GM19324 (cell line): ENCODE results near the gene NUP43.
A peak's percentile ranks its signal among the peaks of the same experiment; 100 is the strongest.
"Not testable (repeated sequence)": the region's sequence is repeated elsewhere in the genome, so short reads cannot be mapped to it uniquely, and the experiment has no call there.

ENCODE experiments used
- ATAC-seq: cut with Tn5 transposase; IDR thresholded peaks from one replicate; pipeline ENCODE4 v1.9.1; 2021; ENCODE audit warnings: mild to moderate bottlenecking, moderate library complexity; ENCODE audit not compliant: unreplicated experiment, low FRiP score

Gene NUP43

DNA sequence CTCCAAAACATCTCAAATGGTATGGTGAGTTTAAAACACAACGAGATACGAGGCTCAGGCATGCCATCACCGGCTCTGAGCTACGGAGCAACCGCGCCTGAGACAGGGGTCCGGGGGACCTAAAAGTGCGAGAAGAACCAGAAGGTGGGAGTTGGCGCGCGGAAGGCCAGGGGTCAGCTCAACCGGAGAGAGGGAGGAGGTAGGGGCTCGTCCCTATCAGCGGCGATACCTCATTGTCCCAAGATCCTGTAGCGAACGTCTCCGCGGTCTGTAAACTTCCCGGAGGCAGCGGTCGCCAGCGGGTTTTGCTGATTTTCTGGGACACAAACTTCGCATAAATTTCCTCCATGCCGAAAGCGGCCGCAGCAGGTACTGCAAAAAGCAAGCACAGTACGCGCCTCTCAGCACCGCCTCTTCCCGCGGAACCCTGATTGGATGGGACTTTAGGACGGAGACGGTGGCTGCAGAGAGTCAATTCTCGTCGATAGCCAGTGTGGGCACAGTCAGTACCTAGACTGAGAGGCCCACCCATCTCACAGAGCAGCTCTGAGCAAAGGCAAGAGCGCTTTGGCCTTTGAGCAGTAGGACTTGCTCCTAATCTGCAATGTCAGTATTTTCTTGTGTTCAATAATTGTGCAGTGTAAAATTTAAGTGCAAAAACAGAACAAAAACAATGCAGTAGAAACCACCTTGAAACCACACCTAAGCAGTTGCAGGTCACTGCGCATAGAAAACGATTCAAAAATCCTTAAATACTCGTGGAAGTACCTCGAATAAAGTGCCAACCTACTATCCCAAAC lies at the start of gene NUP43:
Gene NUP43 (minus strand): TSS at position 383 of the 800 bp plus-strand sequence. CDS start 34 bp downstream, at position 349.
- ATAC-seq = peak; percentile 49

DNA sequence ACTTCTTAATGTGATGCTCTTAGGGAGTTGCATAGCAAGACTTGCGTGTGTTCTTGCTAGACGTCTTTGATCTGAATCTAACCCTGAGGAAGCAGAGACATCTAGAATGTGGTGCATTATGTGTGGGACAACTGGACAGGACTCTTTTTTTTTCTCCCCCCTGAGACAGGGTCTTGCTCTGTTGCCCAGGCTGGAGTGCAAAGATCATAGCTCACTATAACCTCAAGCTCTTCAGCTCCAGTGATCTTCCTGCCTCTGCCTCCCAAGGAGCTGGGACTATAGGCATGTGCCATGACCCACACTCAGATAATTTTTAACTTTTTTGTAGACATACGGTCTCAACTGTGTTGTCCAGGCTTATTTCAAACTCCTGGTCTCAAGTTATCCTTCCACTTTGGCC lies 37.2 kb upstream of the NUP43 start:
- ATAC-seq = no peak

- ATAC-seq = no peak
These were observed 36.0 kb upstream of the NUP43 start for GRCh38 chr6:149782337-149782736.

GRCh38 chr6:149781715-149782114 lies 35.4 kb upstream of the NUP43 start:
- no peak for ATAC-seq

GRCh38 chr6:149779644-149779963 lies 33.3 kb upstream of the NUP43 start:
- no peak for ATAC-seq

DNA sequence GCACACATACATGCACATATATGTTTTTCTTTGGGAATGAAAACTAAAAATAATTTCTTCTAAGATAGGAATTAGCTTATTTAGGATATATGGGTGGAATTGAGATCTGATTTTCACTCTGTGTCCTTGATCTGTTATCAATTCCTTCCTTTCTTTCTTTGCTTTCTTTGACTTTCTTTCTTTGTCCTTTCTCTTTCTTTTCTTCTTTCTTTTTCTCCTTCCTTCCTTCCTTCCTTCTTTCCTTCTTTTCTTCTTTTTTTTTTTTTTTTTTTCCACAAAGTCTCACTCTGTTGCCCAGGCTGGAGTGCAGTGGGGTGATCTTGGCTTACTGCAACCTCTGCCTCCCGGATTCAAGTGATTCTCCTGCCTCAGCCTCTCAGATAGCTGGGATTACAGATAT lies 31.3 kb upstream of the NUP43 start:
- no peak for ATAC-seq

DNA sequence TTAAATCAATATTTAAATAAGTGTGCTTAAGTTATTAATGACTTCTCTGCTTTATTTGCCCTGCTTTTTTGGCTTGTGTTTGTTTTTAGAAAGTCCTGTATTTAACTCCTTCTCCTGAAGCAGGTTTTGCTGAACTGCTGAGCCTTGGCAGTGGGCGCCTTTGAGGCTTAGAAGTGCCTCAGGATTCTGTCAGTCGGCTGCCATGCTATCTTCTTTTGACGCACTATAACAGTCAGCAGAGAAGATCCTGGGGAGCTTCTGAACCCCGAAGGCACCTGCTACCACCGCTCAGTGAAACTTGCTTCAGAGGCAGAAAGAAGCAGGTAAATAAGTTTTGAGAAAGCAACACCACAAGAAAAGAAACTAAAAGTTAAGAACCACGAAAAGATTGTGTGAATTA lies 25.6 kb upstream of the NUP43 start:
- no peak for ATAC-seq

GRCh38 chr6:149771185-149771584 lies 24.9 kb upstream of the NUP43 start:
- no peak for ATAC-seq

- no peak for ATAC-seq
These were observed 23.3 kb upstream of the NUP43 start for GRCh38 chr6:149769676-149770075.

GRCh38 chr6:149766156-149766769 lies 19.9 kb upstream of the NUP43 start:
- no peak for ATAC-seq

GRCh38 chr6:149763866-149764265 lies 17.5 kb upstream of the NUP43 start:
- no peak for ATAC-seq

DNA sequence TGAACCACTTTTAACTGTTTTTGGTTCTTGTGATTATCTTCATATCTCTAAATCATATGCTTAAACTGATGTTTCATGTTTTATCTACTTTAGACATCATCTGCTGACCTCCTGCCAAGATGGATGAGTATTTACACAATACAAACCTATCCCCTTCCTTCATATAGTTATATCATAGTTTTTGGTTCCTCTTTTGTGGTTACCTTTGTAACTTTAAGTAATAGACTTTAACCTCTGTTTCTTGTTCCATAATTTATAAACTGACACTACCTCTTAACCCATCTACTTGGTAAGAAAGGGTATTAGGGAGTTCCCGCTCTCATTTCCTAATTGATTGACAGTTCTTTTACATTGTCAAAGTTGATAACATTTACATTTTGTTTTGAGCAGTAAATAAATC lies 15.1 kb upstream of the NUP43 start:
- ATAC-seq = peak; percentile 86

- no peak for ATAC-seq
These were observed 9.9 kb upstream of the NUP43 start for GRCh38 chr6:149756261-149756636.

GRCh38 chr6:149755300-149756260 lies 9.3 kb upstream of the NUP43 start:
- peak; percentile 54 for ATAC-seq

DNA sequence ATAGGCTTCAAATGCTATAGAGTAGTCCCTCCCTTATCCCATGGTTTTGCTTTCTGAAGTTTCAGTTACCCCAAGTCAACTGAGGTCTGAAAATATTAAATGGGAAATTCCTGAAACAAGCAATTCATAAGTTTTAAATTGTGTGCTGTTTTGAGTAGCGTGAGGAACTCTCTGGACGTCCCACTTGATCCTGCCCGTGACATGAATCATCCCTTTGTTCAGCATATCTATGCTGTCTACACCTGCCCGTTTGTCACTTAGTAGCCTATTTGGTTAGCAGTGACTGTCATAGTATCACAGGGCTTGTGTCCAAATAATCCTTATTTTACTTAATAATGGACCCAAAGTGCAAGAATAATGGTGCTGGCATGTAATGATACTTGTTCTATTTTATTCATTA lies 8.2 kb upstream of the NUP43 start:
- no peak for ATAC-seq

DNA sequence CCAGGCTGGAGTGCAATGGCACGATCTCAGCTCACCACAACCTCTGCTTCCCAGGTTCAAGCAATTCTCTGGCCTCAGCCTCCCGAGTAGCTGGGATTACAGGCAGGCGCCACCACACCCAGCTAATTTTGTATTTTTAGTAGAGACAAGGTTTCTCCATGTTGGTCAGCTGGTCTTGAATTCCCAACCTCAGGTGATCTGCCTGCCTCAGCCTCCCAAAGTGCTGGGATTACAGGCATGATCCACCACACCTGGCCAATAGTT lies 7.0 kb upstream of the NUP43 start:
- ATAC-seq = not testable (repeated sequence)

GRCh38 chr6:149752600-149753373 lies 6.5 kb upstream of the NUP43 start:
- ATAC-seq = no peak

GRCh38 chr6:149751920-149752319 lies 5.6 kb upstream of the NUP43 start:
- not testable (repeated sequence) for ATAC-seq

GRCh38 chr6:149751239-149751638 lies 4.9 kb upstream of the NUP43 start:
- ATAC-seq = no peak

- peak; percentile 33 for ATAC-seq
These were observed 3.8 kb upstream of the NUP43 start for GRCh38 chr6:149750136-149750609.
